Measurements from ENCODE around the gene ITGA2B. TPM values are rescaled to one million over a fixed set of nuclear protein-coding genes. Genes with fewer than 3 reads are reported as not detected.

Gene ITGA2B
- total RNA-seq: 0.44 and 0.71 TPM in 2 replicates

DNA sequence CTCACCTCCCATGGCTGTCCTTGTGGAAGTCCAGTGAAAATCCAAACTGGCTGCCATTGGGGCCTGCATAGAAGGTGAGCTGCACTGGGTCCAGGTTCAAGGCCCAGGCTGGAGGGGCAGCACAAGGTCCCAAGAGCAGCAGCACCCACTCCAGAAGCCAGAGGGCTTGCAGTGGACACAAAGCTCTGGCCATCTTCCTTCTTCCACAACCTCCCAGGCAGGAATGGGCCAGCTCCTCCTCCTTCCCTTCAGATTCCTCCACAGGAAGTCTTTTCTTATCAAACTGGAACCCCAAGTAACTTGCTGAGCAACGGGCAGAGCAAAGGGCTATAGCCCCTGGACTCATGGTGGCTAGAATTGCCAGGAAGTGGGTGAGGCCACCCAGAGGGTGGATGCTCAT is at the start of gene ITGA2B:
Gene ITGA2B (minus strand): TSS at position 369 of the 400 bp plus-strand sequence. CDS start 176 bp downstream, at position 193.
- no peak for DNase-seq (ENCODE audit: low spot score)
- no peak within 1 kb of the TSS for H3K27ac Mint-ChIP-seq
- H3K9me3 Mint-ChIP-seq: no peaks in the 10 kb centered on the region
- H3K27me3 Mint-ChIP-seq (ENCODE audit: insufficient read depth): peaks cover 12% of the 10 kb centered on the region
- H3K4me3 Mint-ChIP-seq: no peak within 1 kb of the TSS
- intact Hi-C loops (cut with micrococcal nuclease): no loop called here
- H3K36me3 Mint-ChIP-seq (ENCODE audit: low read depth): no peaks in the 10 kb centered on the region
- peaks cover 13% of the 10 kb centered on the region for H3K4me1 Mint-ChIP-seq (ENCODE audit: low read depth)

DNA sequence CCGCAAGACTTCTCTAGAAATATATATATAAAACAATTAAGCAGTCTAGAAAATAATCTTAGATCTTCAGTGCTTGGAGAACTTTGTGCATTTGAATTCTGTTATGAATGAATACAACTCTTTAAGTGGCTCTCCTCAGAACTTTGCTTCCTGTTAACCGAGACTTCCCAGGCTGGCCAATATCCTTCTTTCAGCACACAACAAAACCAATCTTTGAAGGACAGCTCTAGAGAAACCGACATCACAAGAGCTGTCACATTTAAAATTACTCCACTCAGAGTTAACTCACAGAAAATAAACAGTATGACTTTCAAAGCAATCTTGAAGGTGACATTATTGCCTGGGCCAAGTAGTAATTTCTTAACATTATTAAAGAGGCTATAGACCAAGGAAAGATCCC is 49.7 kb upstream of the ITGA2B start:
- intact Hi-C loops (cut with micrococcal nuclease): no loop called here
- Mint-ChIP-seq H3K4me3 (no peak overlapping the region), H3K36me3 (ENCODE audit: low read depth) (peaks cover 16% of the 10 kb centered on the region), H3K9me3 (no peaks in the 10 kb centered on the region), H3K4me1 (ENCODE audit: low read depth) (peaks cover 17% of the 10 kb centered on the region), H3K27ac (peak overlapping the region; percentile 32), H3K27me3 (ENCODE audit: insufficient read depth) (no peaks in the 10 kb centered on the region)
- DNase-seq (ENCODE audit: low spot score): no peak

DNA sequence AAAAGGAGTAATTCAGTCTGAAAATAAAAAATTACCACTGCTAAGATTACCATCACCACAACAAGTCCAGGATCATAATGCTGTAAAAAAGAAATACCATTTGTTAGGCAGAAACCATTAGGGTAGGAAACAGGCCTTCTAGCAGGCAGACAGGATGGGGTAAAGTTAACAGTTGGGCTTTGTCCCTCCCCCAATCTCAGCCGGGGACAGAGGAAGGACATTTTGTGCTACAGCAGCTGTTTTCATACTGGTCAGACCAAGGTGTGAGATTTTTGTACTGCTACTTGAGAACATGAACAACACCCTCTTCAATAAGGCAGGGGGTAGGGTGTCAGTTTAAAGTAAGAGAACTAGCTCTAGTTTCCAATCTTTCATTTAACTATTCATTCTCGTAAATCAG is 49.2 kb upstream of the ITGA2B start:
- H3K27me3 Mint-ChIP-seq (ENCODE audit: insufficient read depth): no peaks in the 10 kb centered on the region
- H3K4me3 Mint-ChIP-seq: no peak overlapping the region
- intact Hi-C loops (cut with micrococcal nuclease): no loop called here
- H3K36me3 Mint-ChIP-seq (ENCODE audit: low read depth): peaks cover 18% of the 10 kb centered on the region
- no peaks in the 10 kb centered on the region for H3K9me3 Mint-ChIP-seq
- peak overlapping the region; percentile 7 for H3K27ac Mint-ChIP-seq
- no peak for DNase-seq (ENCODE audit: low spot score)
- H3K4me1 Mint-ChIP-seq (ENCODE audit: low read depth): peaks cover 17% of the 10 kb centered on the region

DNA sequence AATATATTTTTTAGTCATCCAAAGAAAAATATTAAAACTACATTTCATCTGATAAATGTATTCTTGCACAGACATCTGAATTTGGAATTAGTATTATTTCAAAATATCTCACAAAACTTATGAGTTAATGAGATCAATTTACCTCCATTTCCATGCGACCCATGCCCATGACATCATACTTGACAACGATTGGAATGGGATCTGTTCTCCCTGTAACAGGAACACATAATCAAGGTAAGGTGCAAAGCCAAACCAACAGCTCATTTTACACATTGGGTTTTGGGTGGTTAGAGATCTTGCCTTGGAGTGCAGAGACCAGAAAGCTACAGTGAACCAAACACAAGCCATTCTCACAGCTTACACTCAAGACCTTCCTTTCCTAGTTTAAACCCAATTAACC is 46.9 kb upstream of the ITGA2B start:
- Mint-ChIP-seq H3K4me3 (no peak overlapping the region), H3K36me3 (ENCODE audit: low read depth) (peaks cover 32% of the 10 kb centered on the region), H3K4me1 (ENCODE audit: low read depth) (peaks cover 17% of the 10 kb centered on the region), H3K27ac (no peak overlapping the region), H3K27me3 (ENCODE audit: insufficient read depth) (no peaks in the 10 kb centered on the region), H3K9me3 (no peaks in the 10 kb centered on the region)
- DNase-seq (ENCODE audit: low spot score): no peak
- intact Hi-C loops (cut with micrococcal nuclease): no loop called here

DNA sequence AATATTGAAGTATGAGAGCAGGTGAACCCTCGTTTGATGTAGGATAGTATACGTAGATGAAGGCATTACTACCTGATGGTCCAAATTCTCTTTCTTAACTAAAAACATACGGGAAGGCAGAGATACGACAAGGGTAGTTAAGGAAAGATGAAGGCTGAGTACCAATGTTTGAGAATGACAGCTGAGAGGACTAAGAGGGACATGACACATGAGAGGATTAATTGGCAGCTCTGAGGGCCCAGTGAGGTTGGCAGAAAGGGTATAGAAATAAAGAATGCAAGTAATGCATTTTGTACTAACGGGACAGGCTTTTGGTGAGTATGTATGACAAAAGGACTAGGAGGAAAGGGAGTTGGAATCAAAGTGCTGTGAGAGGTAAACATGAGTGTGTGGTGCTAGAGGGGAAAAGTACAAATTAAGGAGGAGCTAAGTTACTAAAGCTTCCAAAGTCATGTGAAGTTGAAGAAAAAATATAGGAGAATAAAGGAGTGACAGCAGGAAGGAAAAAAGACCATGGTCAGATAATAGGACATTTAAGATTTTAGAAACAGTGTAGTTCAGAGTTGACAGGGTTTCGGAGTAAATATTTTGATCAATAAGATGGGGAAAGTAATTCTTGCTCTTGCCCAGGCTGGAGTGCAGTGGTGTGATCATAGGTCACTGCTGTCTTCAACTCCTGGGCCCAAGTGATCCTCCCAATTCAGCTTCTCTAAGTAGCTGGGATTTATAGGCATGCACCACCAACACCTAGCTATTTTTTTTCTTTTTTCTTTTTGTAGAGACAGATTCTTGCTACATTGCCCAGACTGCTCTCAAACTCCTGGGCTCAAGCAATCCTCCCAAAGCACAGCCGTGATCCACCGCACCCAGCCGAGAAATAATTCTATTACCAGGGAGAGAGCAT is 43.1 kb upstream of the ITGA2B start:
- intact Hi-C loops (cut with micrococcal nuclease): no loop called here
- Mint-ChIP-seq H3K4me1 (ENCODE audit: low read depth) (no peaks in the 10 kb centered on the region), H3K27me3 (ENCODE audit: insufficient read depth) (no peaks in the 10 kb centered on the region), H3K36me3 (ENCODE audit: low read depth) (peaks cover 27% of the 10 kb centered on the region), H3K4me3 (no peak overlapping the region), H3K27ac (peak overlapping the region; percentile 20), H3K9me3 (no peaks in the 10 kb centered on the region)
- no peak for DNase-seq (ENCODE audit: low spot score)

DNA sequence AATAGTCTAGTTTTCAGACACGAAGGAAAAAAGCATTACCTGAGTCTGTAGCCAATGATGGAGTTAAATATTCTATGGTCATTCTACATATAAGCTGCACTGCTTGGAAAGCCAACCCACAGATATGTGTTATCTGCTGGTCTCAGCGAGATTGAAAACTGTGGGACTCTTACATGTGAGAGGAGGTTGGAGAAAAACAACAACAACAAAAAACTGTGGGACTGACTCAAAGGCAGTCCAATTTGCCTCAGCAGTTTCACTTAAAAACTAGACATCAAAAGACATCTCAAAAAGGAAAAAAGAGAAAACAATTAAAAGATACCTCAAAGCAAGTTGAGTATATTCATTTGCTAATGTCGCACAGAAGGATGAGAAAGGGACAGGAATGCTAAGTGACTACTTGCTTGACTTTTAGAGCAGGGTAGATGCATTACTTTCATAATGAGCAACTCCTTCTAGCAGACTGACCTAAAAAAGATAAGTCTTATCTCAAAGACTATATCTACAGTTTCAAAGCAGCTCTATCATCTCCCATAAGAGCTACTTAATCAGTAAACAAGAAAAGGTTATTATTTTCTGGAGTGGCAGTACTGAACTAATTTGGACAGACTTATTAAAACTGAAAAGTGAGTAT is 35.5 kb upstream of the ITGA2B start:
- Mint-ChIP-seq H3K4me3 (no peak overlapping the region), H3K36me3 (ENCODE audit: low read depth) (peaks cover 24% of the 10 kb centered on the region), H3K4me1 (ENCODE audit: low read depth) (peaks cover 24% of the 10 kb centered on the region), H3K27me3 (ENCODE audit: insufficient read depth) (no peaks in the 10 kb centered on the region), H3K27ac (peak overlapping the region; percentile 61), H3K9me3 (no peaks in the 10 kb centered on the region)
- DNase-seq (ENCODE audit: low spot score): no peak
- intact Hi-C loops (cut with micrococcal nuclease): no loop called here

DNA sequence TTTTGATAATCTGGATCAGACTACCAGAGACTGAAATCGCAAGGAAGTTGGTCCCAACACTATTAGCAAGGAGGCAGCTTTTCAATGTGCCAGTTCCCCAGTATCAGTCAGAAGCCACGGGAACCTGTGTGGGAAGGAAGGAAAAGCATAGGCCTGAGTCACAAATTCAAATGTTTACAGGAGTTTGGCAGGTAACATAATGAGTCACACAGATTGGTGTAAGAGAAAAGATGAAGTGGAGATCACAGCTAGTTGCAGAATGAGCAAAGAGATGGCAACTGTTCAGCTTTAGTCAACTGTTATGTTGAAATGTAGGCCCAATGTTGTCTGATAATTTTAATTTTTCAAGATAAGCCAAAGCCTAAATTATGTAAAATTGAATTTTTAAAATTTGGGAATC is 28.1 kb upstream of the ITGA2B start:
- H3K36me3 Mint-ChIP-seq (ENCODE audit: low read depth): peaks cover 27% of the 10 kb centered on the region
- H3K27me3 Mint-ChIP-seq (ENCODE audit: insufficient read depth): no peaks in the 10 kb centered on the region
- peaks cover 22% of the 10 kb centered on the region for H3K4me1 Mint-ChIP-seq (ENCODE audit: low read depth)
- H3K9me3 Mint-ChIP-seq: no peaks in the 10 kb centered on the region
- intact Hi-C loops (cut with micrococcal nuclease): loop anchor here (2.0 kb wide), 1 partner anchor 15 kb away; no protein-coding TSS in a partner anchor
- H3K27ac Mint-ChIP-seq: peak overlapping the region; percentile 85
- no peak for DNase-seq (ENCODE audit: low spot score)
- H3K4me3 Mint-ChIP-seq: no peak overlapping the region

DNA sequence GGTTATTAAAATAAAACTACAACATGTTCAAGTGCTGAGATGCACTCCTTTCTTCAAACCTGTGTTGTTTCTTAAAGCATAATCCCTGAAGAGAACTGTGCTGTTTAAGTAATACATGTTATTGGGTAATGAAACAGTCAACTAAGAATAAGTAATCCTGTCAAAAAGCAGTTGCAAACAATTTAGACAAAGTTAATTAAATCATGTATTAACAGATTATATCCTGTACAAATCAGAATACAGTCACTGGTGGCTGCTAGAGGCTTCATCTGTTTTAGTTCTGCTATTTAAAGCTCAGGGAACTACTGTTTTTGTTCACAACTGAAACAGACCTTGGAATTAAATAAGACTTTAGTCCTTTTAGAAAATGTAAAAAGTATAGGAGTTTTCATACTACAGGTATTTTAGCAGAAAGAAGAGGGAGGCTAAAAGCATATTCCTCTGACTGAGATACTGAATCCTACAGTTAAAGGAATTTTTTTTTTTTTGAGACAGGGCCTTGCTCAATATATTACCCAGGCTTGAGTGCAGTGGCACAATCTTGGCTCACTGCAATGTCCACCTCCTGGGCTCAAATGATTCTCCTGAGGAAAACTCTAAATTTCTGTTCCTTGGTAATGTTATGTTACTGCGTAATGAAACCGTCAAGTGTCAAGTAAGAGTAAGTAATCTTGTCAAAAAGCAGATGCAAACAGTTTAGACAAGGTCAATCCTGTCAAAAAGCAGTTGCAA is 27.3 kb upstream of the ITGA2B start:
- no peak for DNase-seq (ENCODE audit: low spot score)
- H3K36me3 Mint-ChIP-seq (ENCODE audit: low read depth): peaks cover 27% of the 10 kb centered on the region
- H3K27me3 Mint-ChIP-seq (ENCODE audit: insufficient read depth): no peaks in the 10 kb centered on the region
- no peaks in the 10 kb centered on the region for H3K9me3 Mint-ChIP-seq
- peaks cover 22% of the 10 kb centered on the region for H3K4me1 Mint-ChIP-seq (ENCODE audit: low read depth)
- intact Hi-C loops (cut with micrococcal nuclease): loop anchor here (2.0 kb wide), 1 partner anchor 14 kb away; no protein-coding TSS in a partner anchor
- no peak overlapping the region for H3K27ac Mint-ChIP-seq
- no peak overlapping the region for H3K4me3 Mint-ChIP-seq

DNA sequence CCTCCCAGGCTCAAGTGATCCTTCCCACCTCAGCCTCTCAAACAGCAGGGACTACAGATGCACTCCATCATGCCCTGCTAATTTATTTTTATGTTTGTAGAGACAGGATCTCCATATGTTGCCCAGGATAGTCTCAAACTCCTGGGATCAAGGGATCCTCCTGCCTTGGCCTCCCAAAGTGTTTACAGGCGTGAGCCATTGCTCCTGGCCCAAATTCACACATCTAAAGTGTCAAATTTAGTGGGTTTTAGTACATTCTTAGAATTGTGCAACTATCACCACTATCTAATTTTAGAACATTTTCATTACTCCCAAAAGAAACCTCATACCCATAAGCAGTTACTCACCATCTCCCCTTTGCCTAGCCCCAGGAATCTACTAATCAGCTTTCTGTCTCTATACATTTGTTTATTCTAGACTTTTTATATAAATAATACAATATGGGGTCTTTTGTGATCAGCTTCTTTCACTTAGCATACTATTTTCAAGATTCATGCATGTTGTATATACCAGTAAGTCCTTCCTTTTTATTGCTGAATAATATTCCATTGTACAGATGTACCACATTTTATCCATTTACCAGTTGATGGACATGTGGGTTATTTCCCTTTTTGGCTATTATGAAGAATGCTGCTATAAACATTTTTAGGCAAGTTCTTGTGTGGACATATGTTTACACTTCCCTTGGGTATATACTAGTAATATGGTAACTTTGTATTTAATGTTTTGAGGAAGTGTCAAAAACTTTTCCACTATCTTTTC is 25.1 kb upstream of the ITGA2B start:
- no peak overlapping the region for H3K4me3 Mint-ChIP-seq
- DNase-seq (ENCODE audit: low spot score): no peak
- intact Hi-C loops (cut with micrococcal nuclease): no loop called here
- H3K4me1 Mint-ChIP-seq (ENCODE audit: low read depth): peaks cover 20% of the 10 kb centered on the region
- H3K36me3 Mint-ChIP-seq (ENCODE audit: low read depth): peaks cover 25% of the 10 kb centered on the region
- no peaks in the 10 kb centered on the region for H3K27me3 Mint-ChIP-seq (ENCODE audit: insufficient read depth)
- no peaks in the 10 kb centered on the region for H3K9me3 Mint-ChIP-seq
- no peak overlapping the region for H3K27ac Mint-ChIP-seq

DNA sequence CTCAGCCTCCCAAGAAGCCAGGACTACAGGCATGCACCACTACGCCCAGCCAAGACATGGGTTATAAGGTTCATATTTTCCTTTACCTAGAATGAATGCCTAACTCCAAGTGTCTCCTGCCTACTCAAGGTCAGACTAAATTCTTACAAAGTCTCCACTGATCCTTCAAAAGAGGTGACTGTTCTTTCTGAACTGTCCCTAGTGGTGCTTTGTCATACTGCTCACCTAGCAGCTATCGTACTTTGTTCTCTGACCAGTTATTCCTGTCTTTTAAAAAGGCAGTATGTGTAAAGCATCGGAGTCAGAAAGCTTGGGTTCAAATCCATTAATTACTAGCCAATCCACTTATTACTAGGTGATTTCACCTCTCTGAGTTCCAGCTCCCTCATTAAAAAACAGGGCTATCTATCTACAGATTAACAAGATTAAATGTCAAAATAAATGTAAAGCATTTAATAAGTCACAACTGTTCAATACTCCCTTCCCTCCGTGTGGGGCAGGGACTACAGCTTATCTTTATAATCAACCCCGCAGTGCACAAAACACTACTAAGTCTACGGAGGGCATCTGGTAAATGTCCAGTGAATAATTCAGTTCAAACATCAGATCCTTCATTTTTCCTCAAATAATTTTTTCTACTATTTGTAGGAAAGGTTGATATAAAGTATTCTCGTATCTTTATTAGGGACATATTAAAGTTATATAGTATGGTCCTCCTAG is 20.0 kb upstream of the ITGA2B start:
- Mint-ChIP-seq H3K4me1 (ENCODE audit: low read depth) (no peaks in the 10 kb centered on the region), H3K27me3 (ENCODE audit: insufficient read depth) (no peaks in the 10 kb centered on the region), H3K9me3 (no peaks in the 10 kb centered on the region), H3K4me3 (no peak overlapping the region), H3K27ac (no peak overlapping the region), H3K36me3 (ENCODE audit: low read depth) (peaks cover 17% of the 10 kb centered on the region)
- intact Hi-C loops (cut with micrococcal nuclease): no loop called here
- DNase-seq (ENCODE audit: low spot score): no peak

DNA sequence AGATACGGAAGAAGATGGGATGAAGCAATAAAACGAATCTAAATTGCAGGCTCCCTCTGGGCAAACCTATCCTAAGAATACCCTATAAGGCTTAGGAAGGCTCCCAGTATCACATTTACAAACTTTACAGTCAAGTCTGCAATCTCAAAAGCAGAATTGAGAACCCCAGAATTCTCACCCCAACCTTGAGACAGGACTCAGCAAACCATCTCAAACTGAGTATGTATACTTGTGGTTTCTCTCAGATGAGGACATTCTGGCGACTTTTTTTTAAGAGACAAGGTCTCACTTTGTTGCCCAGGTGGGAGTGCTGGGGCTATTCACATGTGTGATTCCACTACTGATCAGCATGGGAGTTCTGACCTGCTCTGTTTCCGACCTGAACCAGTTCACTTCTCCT is 19.3 kb upstream of the ITGA2B start:
- Mint-ChIP-seq H3K27me3 (ENCODE audit: insufficient read depth) (no peaks in the 10 kb centered on the region), H3K4me1 (ENCODE audit: low read depth) (no peaks in the 10 kb centered on the region), H3K27ac (no peak overlapping the region), H3K4me3 (no peak overlapping the region), H3K36me3 (ENCODE audit: low read depth) (peaks cover 14% of the 10 kb centered on the region), H3K9me3 (no peaks in the 10 kb centered on the region)
- intact Hi-C loops (cut with micrococcal nuclease): no loop called here
- DNase-seq (ENCODE audit: low spot score): no peak

All from activated T-helper 1 cell treated with anti-CD3 and anti-CD28 coated beads, Interleukin-12 subunit alpha, Interleukin-12 subunit beta, Interleukin-2, Interleukin-4 antibody, amounts not matched to agents 30 ng/mL and 10 ng/mL and 1 ng/mL, durations not matched to agents 14 hours and 24 hours and 36 hours (primary cell).